ENCODE measurements around the gene HELQ. TPM values are rescaled to one million over a fixed set of nuclear protein-coding genes. Genes with fewer than 3 reads are reported as not detected.

The HELQ gene
- total and polyA plus RNA-seq, 4 donors = 5.2 to 22.0 (median 12.9) TPM

DNA sequence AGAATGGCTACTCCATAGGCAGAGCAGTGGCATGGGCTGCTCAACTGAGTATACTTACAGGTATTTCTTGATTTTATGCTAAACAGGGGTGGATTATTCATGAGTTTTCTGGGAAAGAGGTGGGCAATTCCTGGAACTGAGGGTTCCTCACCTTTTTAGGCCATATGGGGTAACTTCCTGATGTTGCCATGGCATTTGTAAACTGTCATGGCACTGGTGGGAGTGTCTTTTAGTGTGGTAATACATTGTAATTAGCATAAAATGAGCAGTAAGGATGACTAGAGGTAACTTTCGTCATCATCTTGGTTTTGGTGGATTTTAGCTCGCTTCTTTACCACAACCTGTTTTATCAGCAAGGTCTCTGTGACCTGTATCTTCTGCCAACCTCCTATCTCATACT lies 72.8 kb downstream of the HELQ start:
- ATAC-seq (ENCODE audit: insufficient read depth, low FRiP score) = no peak
- TF ChIP-seq, protein P1, sequence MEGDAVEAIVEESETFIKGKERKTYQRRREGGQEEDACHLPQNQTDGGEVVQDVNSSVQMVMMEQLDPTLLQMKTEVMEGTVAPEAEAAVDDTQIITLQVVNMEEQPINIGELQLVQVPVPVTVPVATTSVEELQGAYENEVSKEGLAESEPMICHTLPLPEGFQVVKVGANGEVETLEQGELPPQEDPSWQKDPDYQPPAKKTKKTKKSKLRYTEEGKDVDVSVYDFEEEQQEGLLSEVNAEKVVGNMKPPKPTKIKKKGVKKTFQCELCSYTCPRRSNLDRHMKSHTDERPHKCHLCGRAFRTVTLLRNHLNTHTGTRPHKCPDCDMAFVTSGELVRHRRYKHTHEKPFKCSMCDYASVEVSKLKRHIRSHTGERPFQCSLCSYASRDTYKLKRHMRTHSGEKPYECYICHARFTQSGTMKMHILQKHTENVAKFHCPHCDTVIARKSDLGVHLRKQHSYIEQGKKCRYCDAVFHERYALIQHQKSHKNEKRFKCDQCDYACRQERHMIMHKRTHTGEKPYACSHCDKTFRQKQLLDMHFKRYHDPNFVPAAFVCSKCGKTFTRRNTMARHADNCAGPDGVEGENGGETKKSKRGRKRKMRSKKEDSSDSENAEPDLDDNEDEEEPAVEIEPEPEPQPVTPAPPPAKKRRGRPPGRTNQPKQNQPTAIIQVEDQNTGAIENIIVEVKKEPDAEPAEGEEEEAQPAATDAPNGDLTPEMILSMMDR (IDR thresholded peaks at IDR 0.05; ENCODE audit: control extremely low read depth, extremely low read depth) = no peak
- no peak overlapping the region for H3K4me3 ChIP-seq

DNA sequence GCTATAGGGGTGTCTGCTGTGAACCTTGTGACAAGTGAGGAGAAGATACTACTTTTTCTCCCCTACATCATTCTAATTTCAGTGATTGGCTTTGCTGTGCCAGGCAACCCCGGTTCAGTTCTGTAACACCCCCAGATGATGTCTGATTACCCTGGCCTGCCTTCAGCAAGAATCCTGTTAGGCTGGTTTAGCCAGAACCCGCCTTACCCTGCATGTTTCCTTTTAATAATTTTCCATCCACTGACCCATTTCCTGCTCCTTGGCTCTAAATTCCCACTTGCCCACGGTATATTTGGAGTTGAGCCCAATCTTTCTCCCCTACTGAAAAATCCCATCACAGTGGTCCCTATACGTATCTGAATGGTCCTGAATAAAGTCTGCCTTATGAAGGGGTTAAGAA lies 74.5 kb downstream of the HELQ start:
- ATAC-seq (ENCODE audit: insufficient read depth, low FRiP score) (no peak), DNase-seq (no peak)
- H3K27ac ChIP-seq (ENCODE audit: low read depth in 1 of 2, low read length in 1 of 2) = no peak overlapping the region
- H3K4me3 ChIP-seq = no peak overlapping the region
- 64 to 77% methylated on average over 4 of the region's 4 CpGs for WGBS, 2 donors
- TF ChIP-seq, protein P1 (IDR thresholded peaks at IDR 0.05; ENCODE audit: control extremely low read depth, extremely low read depth) = no peak
- no peak overlapping the region for H3K9ac ChIP-seq (ENCODE audit: insufficient read depth in 1 of 2, low read length in 2 of 2)
- no peaks in the 10 kb centered on the region for H3K27me3 ChIP-seq (ENCODE audit: control insufficient read depth in 3 of 3, insufficient read depth in 3 of 3, low read length in 2 of 3)
- peaks cover 0 to 9% (median 5%) of the 10 kb centered on the region in 4 donors for H3K9me3 ChIP-seq (ENCODE audit: control insufficient read depth in 4 of 4, insufficient read depth in 3 of 4, low read length in 3 of 4)
- no peaks in the 10 kb centered on the region for H3K4me1 ChIP-seq (ENCODE audit: control insufficient read depth in 5 of 5, insufficient read depth in 5 of 5, low read length in 5 of 5)
- no peaks in the 10 kb centered on the region for H3K36me3 ChIP-seq (ENCODE audit: control insufficient read depth in 4 of 4, insufficient read depth in 4 of 4, low read length in 4 of 4)

More for the DNA sequence above, 72.8 kb downstream of the HELQ start:
- H3K9me3 ChIP-seq (ENCODE audit: control insufficient read depth in 4 of 4, insufficient read depth in 3 of 4, low read length in 3 of 4) = peaks cover 0 to 9% (median 5%) of the 10 kb centered on the region in 4 donors
- H3K9ac ChIP-seq (ENCODE audit: insufficient read depth in 1 of 2, low read length in 2 of 2) = no peak overlapping the region
- 51 to 69% methylated on average over 2 of the region's 2 CpGs for WGBS, 2 donors
- H3K4me1 ChIP-seq (ENCODE audit: control insufficient read depth in 5 of 5, insufficient read depth in 5 of 5, low read length in 5 of 5) = no peaks in the 10 kb centered on the region
- H3K27me3 ChIP-seq (ENCODE audit: control insufficient read depth in 3 of 3, insufficient read depth in 3 of 3, low read length in 2 of 3) = no peaks in the 10 kb centered on the region
- no peak overlapping the region for H3K27ac ChIP-seq (ENCODE audit: low read depth in 1 of 2, low read length in 1 of 2)
- no peak for DNase-seq
- H3K36me3 ChIP-seq (ENCODE audit: control insufficient read depth in 4 of 4, insufficient read depth in 4 of 4, low read length in 4 of 4) = no peaks in the 10 kb centered on the region

DNA sequence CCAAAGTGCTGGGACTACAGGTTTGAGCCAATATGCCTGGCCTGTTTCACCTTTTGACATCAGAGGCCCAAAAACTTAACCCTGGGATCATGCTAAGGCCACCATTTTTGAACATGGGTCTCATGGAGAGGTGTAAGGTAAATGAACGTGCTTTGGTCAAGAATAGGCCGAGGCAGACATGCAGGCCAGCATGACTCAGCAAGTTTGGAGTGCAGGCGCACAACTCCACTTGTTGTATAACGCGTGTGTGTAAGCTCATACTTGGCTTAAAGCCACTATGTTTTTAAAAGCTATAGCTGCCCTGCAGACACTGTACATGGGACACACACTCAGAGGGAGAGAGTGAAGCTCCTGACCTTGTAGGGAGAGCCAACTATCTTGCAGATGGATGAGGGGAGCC lies 77.2 kb downstream of the HELQ start:
- Histone ChIP-seq H3K9ac (ENCODE audit: insufficient read depth in 1 of 2, low read length in 2 of 2) (no peak overlapping the region), H3K36me3 (ENCODE audit: control insufficient read depth in 4 of 4, insufficient read depth in 4 of 4, low read length in 4 of 4) (no peaks in the 10 kb centered on the region), H3K9me3 (ENCODE audit: control insufficient read depth in 4 of 4, insufficient read depth in 3 of 4, low read length in 3 of 4) (peaks cover 0 to 9% (median 5%) of the 10 kb centered on the region in 4 donors), H3K4me1 (ENCODE audit: control insufficient read depth in 5 of 5, insufficient read depth in 5 of 5, low read length in 5 of 5) (no peaks in the 10 kb centered on the region), H3K4me3 (no peak overlapping the region), H3K27ac (ENCODE audit: low read depth in 1 of 2, low read length in 1 of 2) (no peak overlapping the region), H3K27me3 (ENCODE audit: control insufficient read depth in 3 of 3, insufficient read depth in 3 of 3, low read length in 2 of 3) (no peaks in the 10 kb centered on the region)
- ATAC-seq (ENCODE audit: insufficient read depth, low FRiP score) (no peak), DNase-seq (peak in 1 of 3 donors; percentile 18)
- TF ChIP-seq, protein P1 (IDR thresholded peaks at IDR 0.05; ENCODE audit: control extremely low read depth, extremely low read depth) = no peak
- 87 to 92% methylated on average over 5 of the region's 5 CpGs for WGBS, 2 donors

DNA sequence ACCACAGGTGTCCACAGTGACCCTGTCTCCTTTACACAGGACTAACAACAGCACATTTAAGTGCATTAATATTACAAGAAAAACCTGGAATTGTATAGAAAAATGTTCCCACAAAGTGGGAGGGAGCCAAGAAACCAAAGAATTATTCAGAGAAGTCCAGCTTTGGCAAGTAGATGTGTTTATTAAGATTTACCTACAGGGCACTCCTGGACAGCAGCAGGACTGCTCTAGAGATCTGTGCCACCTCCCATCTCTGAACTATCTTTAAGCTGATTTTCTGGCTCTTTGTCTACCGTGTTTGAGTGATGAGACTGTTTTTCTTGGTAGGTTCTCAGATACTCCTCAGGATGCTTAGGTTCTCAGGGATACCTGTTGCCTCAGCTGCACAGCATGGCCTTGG lies 82.7 kb downstream of the HELQ start:
- ATAC-seq (ENCODE audit: insufficient read depth, low FRiP score) = no peak
- no peaks in the 10 kb centered on the region for H3K36me3 ChIP-seq (ENCODE audit: control insufficient read depth in 4 of 4, insufficient read depth in 4 of 4, low read length in 4 of 4)
- H3K27me3 ChIP-seq (ENCODE audit: control insufficient read depth in 3 of 3, insufficient read depth in 3 of 3, low read length in 2 of 3) = no peaks in the 10 kb centered on the region
- no peak overlapping the region for H3K4me3 ChIP-seq
- no peak overlapping the region for H3K9ac ChIP-seq (ENCODE audit: insufficient read depth in 1 of 2, low read length in 2 of 2)
- 73 to 93% methylated on average over 1 of the region's 1 CpG for WGBS, 2 donors
- H3K9me3 ChIP-seq (ENCODE audit: control insufficient read depth in 4 of 4, insufficient read depth in 3 of 4, low read length in 3 of 4) = peaks cover 0 to 2% (median under 1%) of the 10 kb centered on the region in 4 donors
- no peak overlapping the region for H3K27ac ChIP-seq (ENCODE audit: low read depth in 1 of 2, low read length in 1 of 2)
- DNase-seq = no peak
- TF ChIP-seq, protein P1 (IDR thresholded peaks at IDR 0.05; ENCODE audit: control extremely low read depth, extremely low read depth) = no peak
- H3K4me1 ChIP-seq (ENCODE audit: control insufficient read depth in 5 of 5, insufficient read depth in 5 of 5, low read length in 5 of 5) = no peaks in the 10 kb centered on the region

All from lung (tissue), 12 donors.